NOMO-1 treated with DMSO at 0.1 percent for 48 hours (cell line): ENCODE results near the gene MSANTD1.

Source experiments
- DNase-seq: peaks from one replicate; lab custom pipeline; 2025; ENCODE audit not compliant: unreplicated experiment; lab: John Stamatoyannopoulos, UW

The MSANTD1 gene

DNA sequence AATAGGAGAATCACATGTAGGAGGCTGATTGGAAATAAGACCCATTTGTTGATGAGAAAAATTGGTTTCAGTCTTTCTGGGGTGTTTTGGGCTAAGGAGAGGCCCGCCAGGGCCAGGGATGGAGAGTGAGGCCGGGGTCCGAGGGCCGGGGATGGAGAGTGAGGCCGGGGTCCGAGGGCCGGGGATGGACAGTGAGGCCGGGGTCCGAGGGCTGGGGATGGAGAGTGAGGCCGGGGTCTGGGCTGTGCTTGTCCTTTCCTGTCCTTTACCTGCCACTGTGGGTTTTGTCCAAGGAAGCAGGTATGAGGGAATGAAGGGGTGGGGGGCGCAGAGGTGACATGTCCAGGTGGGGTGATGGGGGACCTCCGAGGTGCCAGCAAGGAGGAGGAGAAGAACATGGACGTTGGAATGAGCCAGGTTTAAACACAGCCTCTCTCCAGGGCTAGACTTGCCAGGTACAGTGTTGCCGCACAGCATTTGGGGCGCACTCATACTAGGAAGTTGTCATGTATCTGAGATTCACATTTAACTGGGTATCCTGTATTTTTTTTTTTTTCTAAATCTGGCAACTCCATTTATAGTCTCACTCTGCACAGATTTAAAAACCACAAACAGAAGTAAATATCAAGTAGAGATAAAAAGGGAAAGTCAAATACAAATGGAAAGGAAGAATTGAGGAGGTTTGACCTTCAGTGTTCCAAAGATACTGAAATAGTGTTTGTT is 52.7 kb downstream of the MSANTD1 start:
- no peak for DNase-seq

DNA sequence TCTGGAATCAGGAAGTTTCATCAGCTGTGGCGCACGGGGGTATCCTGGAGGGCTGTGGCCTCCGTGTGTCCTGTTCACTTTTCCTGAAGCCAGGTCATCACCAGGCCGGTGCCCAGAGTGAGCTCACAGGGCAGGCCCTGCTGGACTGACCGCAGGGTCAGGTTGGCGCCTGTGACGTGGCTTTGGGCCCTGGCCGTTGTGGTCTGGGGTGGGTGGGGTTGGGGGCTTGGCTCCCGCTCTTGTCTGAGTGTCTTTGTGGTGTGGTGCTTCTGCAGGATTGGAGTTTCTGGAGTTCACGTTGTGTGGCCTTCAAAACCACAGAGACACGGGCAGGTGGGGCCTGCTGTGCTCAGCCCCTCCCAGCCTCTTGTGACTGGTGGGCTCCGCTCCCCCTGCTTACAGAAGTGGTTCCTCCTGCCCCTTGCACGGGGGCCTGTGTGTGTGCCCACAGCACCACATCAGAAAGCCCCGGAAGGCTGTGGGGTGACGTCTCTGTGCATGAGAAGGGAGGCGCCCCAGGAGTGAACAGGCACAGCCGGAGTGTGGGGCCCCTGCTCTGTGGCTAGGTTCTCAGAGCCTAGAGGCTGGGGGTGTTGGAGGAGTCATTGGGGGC is 53.3 kb downstream of the MSANTD1 start:
- DNase-seq, result no peak

DNA sequence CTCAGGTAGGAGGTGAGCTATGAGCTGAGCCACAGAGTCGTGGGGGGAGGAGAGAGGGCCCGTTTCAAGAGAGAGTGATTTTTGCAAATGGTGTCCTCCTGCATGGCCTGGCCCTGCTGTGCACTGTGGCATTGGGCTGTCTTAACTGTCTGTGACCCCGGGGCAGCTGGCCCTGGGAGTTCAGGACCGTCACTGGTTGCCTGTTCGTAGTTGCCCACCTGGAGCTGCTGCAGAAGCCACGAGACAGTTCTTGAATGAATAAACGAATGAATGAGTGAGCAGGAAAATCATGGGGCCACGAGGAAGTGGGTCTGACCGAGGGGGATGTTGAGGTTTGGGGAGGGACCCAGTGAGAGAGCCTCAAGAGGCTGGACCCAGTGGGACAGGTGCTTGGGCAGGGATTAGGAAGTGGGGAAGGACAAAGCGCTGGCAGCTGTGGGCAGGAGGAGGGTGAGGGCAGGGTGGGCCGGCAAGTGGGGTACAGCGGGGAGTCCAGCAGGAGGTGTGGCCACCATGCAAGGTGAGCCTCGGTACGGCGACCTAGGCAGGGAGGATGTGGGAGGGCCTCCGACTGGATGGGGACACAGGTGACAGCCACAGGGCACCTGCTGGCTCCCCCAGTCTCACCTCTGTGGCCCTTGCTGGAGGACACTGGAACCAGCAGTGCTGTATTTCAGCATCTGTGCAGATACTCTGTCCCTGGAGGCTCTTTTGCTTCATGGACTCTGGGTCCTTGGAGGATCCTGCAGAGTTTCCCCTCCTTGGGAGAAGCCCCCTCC is 54.0 kb downstream of the MSANTD1 start:
- no peak for DNase-seq

DNA sequence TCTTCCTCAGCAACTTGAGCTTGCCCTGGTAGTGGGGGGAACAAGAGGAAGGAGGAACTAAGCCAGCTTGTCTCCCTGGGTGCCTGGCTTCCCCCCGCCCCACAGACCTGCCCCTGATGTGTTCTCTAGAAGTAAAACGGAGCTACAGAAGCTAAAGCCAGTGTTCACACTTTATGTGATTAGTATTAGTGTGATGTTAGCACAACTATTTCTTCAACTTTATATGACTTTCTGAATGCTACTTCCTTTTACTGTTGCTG is 54.5 kb downstream of the MSANTD1 start:
- no peak for DNase-seq

GRCh38 chr4:3303923-3304710 is 55.2 kb downstream of the MSANTD1 start:
- DNase-seq, result no peak

DNA sequence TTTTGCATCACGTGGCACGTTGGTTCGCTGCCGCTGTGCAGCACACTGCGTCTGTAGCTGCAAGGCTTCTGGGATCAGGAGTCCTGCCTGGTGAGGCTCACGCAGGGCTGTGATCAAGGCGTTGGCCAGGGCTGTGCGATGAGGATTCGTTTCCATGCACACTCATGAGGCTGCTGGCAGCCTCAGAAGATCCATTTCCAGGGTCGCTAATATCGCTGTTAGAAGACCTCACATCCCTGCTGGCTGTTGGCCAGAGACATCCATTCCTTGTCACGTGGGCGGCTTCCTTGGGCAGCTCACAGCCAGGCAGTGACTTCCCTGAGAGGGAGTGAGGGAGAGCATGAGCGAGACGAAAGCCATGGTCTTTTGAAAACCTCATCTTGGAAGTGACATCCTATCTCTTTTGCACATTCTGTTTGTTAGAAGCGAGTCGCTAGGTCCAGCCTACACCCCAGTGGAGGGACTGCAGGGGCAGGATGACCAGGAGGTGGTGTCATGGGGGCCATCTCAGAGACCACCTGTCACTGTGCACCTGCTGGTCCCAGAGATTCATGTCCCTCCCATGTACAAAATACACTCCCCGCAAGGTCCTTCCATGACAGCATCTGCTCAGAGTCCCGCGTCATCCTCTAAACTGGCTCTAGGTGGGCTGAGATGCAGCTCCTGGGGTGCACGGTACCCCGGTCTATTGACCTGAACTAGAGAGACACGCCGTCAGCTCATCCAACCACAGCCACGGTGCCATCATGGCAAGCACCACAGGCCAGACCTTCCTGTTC is 56.1 kb downstream of the MSANTD1 start:
- no peak for DNase-seq

GRCh38 chr4:3305610-3306371 is 56.8 kb downstream of the MSANTD1 start:
- DNase-seq, result peak; percentile 15
